Posterior cingulate gyrus (tissue), 11 donors: ENCODE results near the gene POU6F2.
"Not testable (repeated sequence)": the region's sequence is repeated elsewhere in the genome, so short reads cannot be mapped to it uniquely, and the experiment has no call there.

Experiments
- DNase-seq, 10 donors: peaks; one replicate each; pipeline versions ENCODE4 v3.0.0 to v3.0.0-alpha.2; 2020 to 2021; ENCODE audit warnings: mixed read lengths in 3 of 10
- intact Hi-C: fragments of 100-400 bp; cut with DNase I; formaldehyde crosslinking; loops from one replicate; pipeline ENCODE4 v1.15.1; 2023

Gene POU6F2

GRCh38 chr7:38977685-38978084 lies at the start of gene POU6F2:
POU6F2 (plus strand) TSS chr7:38977909; CDS start chr7:38977954, 45 bp downstream.
- intact Hi-C loops = no loop called here
- DNase-seq = no peak

- intact Hi-C loops = no loop called here
- no peak for DNase-seq
Observed at GRCh38 chr7:38928506-38928905, 49.2 kb upstream of the POU6F2 start.

- intact Hi-C loops = loop anchor here (5.0 kb wide), 1 partner anchor 533 kb away; no protein-coding TSS in a partner anchor
- DNase-seq = peak in 2 of 10 donors; percentile 17 to 68
Observed at GRCh38 chr7:38929460-38930171, 48.1 kb upstream of the POU6F2 start.

- DNase-seq = peak; percentile 34 to 92 (median 71)
- intact Hi-C loops = loop anchor here (2.0 to 5.0 kb wide), 2 partner anchors 530 to 588 kb away; no protein-coding TSS in a partner anchor
Observed at GRCh38 chr7:38932509-38933168, 45.1 kb upstream of the POU6F2 start.

- no peak for DNase-seq
- intact Hi-C loops = loop anchor here (5.0 kb wide), 1 partner anchor 528 kb away; no protein-coding TSS in a partner anchor
Observed at GRCh38 chr7:38934051-38934450, 43.7 kb upstream of the POU6F2 start.

GRCh38 chr7:38934536-38934935 lies 43.2 kb upstream of the POU6F2 start:
- intact Hi-C loops = loop anchor here (5.0 kb wide), 1 partner anchor 528 kb away; no protein-coding TSS in a partner anchor
- no peak for DNase-seq

GRCh38 chr7:38936641-38937040 lies 41.1 kb upstream of the POU6F2 start:
- intact Hi-C loops = no loop called here
- no peak for DNase-seq

- no peak for DNase-seq
- intact Hi-C loops = no loop called here
Observed at GRCh38 chr7:38938001-38938485, 39.7 kb upstream of the POU6F2 start.

GRCh38 chr7:38938589-38938988 lies 39.1 kb upstream of the POU6F2 start:
- intact Hi-C loops = no loop called here
- no peak for DNase-seq

- DNase-seq = no peak
- intact Hi-C loops = loop anchor here (5.0 kb wide), 1 partner anchor 322 kb away; no protein-coding TSS in a partner anchor
Observed at GRCh38 chr7:38940774-38941173, 36.9 kb upstream of the POU6F2 start.

- intact Hi-C loops = loop anchor here (5.0 kb wide), 1 partner anchor 320 kb away; no protein-coding TSS in a partner anchor
- DNase-seq = no peak
Observed at GRCh38 chr7:38942431-38943051, 35.2 kb upstream of the POU6F2 start.

- DNase-seq, intact Hi-C loops: not testable (repeated sequence)
Observed at GRCh38 chr7:38947541-38947940, 30.2 kb upstream of the POU6F2 start.

- intact Hi-C loops = no loop called here
- no peak for DNase-seq
Observed at GRCh38 chr7:38950309-38950708, 27.4 kb upstream of the POU6F2 start.

- intact Hi-C loops = no loop called here
Observed at GRCh38 chr7:38951213-38951612, 26.5 kb upstream of the POU6F2 start.

GRCh38 chr7:38953227-38953626 lies 24.5 kb upstream of the POU6F2 start:
- intact Hi-C loops = no loop called here
- no peak for DNase-seq

More at GRCh38 chr7:38951213-38951612, 26.5 kb upstream of the POU6F2 start:
- no peak for DNase-seq

GRCh38 chr7:38953971-38954370 lies 23.7 kb upstream of the POU6F2 start:
- no peak for DNase-seq
- intact Hi-C loops = no loop called here

- intact Hi-C loops = no loop called here
- no peak for DNase-seq
Observed at GRCh38 chr7:38955892-38956291, 21.8 kb upstream of the POU6F2 start.

- no peak for DNase-seq
- intact Hi-C loops = no loop called here
Observed at GRCh38 chr7:38962028-38962427, 15.7 kb upstream of the POU6F2 start.

- intact Hi-C loops = no loop called here
- no peak for DNase-seq
Observed at GRCh38 chr7:38964921-38965320, 12.8 kb upstream of the POU6F2 start.

GRCh38 chr7:38973760-38974159 lies 3.9 kb upstream of the POU6F2 start:
- intact Hi-C loops = no loop called here
- no peak for DNase-seq

GRCh38 chr7:38975944-38976392 lies 1.7 kb upstream of the POU6F2 start:
- DNase-seq = peak in 8 of 10 donors; percentile 10 to 87 (median 23)
- intact Hi-C loops = no loop called here
